ENCODE measurements around the gene XPO4.
A peak's percentile ranks its signal among the peaks of the same experiment; 100 is the strongest.
"Not testable (repeated sequence)": the region's sequence is repeated elsewhere in the genome, so short reads cannot be mapped to it uniquely, and the experiment has no call there.

The XPO4 gene

GRCh38 chr13:20891034-20891433 is 11.5 kb downstream of the XPO4 start:
- no peak for DNase-seq (ENCODE audit: low read depth, low spot score)

- not testable (repeated sequence) for DNase-seq (ENCODE audit: low read depth, low spot score)
Observed at GRCh38 chr13:20890540-20890939, 12.0 kb downstream of the XPO4 start.

- peak; percentile 60 for DNase-seq (ENCODE audit: low read depth, low spot score)
Observed at GRCh38 chr13:20882206-20882605, 20.3 kb downstream of the XPO4 start.

- DNase-seq (ENCODE audit: low read depth, low spot score) = no peak
Observed at GRCh38 chr13:20877902-20878301, 24.6 kb downstream of the XPO4 start.

GRCh38 chr13:20876802-20877201 is 25.7 kb downstream of the XPO4 start:
- not testable (repeated sequence) for DNase-seq (ENCODE audit: low read depth, low spot score)

- DNase-seq (ENCODE audit: low read depth, low spot score) = not testable (repeated sequence)
Observed at GRCh38 chr13:20874439-20874838, 28.1 kb downstream of the XPO4 start.

GRCh38 chr13:20873348-20873747 is 29.2 kb downstream of the XPO4 start:
- no peak for DNase-seq (ENCODE audit: low read depth, low spot score)

GRCh38 chr13:20870829-20871228 is 31.7 kb downstream of the XPO4 start:
- DNase-seq (ENCODE audit: low read depth, low spot score) = no peak

GRCh38 chr13:20869540-20869939 is 33.0 kb downstream of the XPO4 start:
- DNase-seq (ENCODE audit: low read depth, low spot score) = no peak

- DNase-seq (ENCODE audit: low read depth, low spot score) = no peak
Observed at GRCh38 chr13:20867408-20867807, 35.1 kb downstream of the XPO4 start.

GRCh38 chr13:20861666-20862065 is 40.9 kb downstream of the XPO4 start:
- not testable (repeated sequence) for DNase-seq (ENCODE audit: low read depth, low spot score)

GRCh38 chr13:20860844-20861243 is 41.7 kb downstream of the XPO4 start:
- no peak for DNase-seq (ENCODE audit: low read depth, low spot score)

- DNase-seq (ENCODE audit: low read depth, low spot score) = no peak
Observed at GRCh38 chr13:20856650-20857049, 45.9 kb downstream of the XPO4 start.

- DNase-seq (ENCODE audit: low read depth, low spot score) = no peak
Observed at GRCh38 chr13:20851844-20852402, 50.6 kb downstream of the XPO4 start.

GRCh38 chr13:20848944-20849343 is 53.6 kb downstream of the XPO4 start:
- no peak for DNase-seq (ENCODE audit: low read depth, low spot score)

- no peak for DNase-seq (ENCODE audit: low read depth, low spot score)
Observed at GRCh38 chr13:20848203-20848602, 54.3 kb downstream of the XPO4 start.

- peak; percentile 16 for DNase-seq (ENCODE audit: low read depth, low spot score)
Observed at GRCh38 chr13:20847296-20847695, 55.2 kb downstream of the XPO4 start.

GRCh38 chr13:20843166-20843565 is 59.4 kb downstream of the XPO4 start:
- DNase-seq (ENCODE audit: low read depth, low spot score) = no peak

- DNase-seq (ENCODE audit: low read depth, low spot score) = no peak
Observed at GRCh38 chr13:20840568-20840967, 62.0 kb downstream of the XPO4 start.

GRCh38 chr13:20833900-20834679 is 68.5 kb downstream of the XPO4 start:
- no peak for DNase-seq (ENCODE audit: low read depth, low spot score)

- no peak for DNase-seq (ENCODE audit: low read depth, low spot score)
Observed at GRCh38 chr13:20832861-20833260, 69.7 kb downstream of the XPO4 start.

GRCh38 chr13:20831933-20832332 is 70.6 kb downstream of the XPO4 start:
- no peak for DNase-seq (ENCODE audit: low read depth, low spot score)

GRCh38 chr13:20831254-20831653 is 71.3 kb downstream of the XPO4 start:
- DNase-seq (ENCODE audit: low read depth, low spot score) = no peak

Measured in ELF-1 (cell line).